HepG2 (cell line): ENCODE data around the gene NFKBIA. TPM values are rescaled to one million over a fixed set of nuclear protein-coding genes. Genes with fewer than 3 reads are reported as not detected.
A peak's percentile ranks its signal among the peaks of the same experiment; 100 is the strongest.

ENCODE experiments used
- CREM ChIP-seq, 2 experiments: sonication (generic) in 1 of 2; formaldehyde crosslinking in 1 of 2; IDR thresholded peaks; 2 replicates each; pipeline versions ENCODE4 v1.4.0 to v1.6.1; 2016 to 2020; ENCODE audit warnings: antibody characterized with exemption in 1 of 2, mild to moderate bottlenecking in 1 of 2, missing genetic modification reagents in 1 of 2
- HNRNPUL1 ChIP-seq: fragments of 200-400 bp; formaldehyde crosslinking; IDR thresholded peaks from 2 replicates; pipeline ENCODE4 v1.6.1; 2017; ENCODE audit warnings: low read depth, mild to moderate bottlenecking, low read length, moderate library complexity
- ISX ChIP-seq: sonication (generic); formaldehyde crosslinking; conservative IDR thresholded peaks from 2 replicates; pipeline ENCODE4 v1.5.0; 2020; ENCODE audit warnings: missing genetic modification reagents
- ZEB1 ChIP-seq: IDR thresholded peaks from 2 replicates; pipeline ENCODE4 v1.6.1; 2012; ENCODE audit warnings: mild to moderate bottlenecking, low read depth, inconsistent platforms; ENCODE audit not compliant: insufficient replicate concordance
- ZNF253 ChIP-seq: sonication (generic); formaldehyde crosslinking; IDR thresholded peaks from 2 replicates; pipeline ENCODE4 v1.8.0; 2022; ENCODE audit warnings: mild to moderate bottlenecking, missing genetic modification reagents, borderline replicate concordance
- ZNF331 ChIP-seq: sonication (generic); formaldehyde crosslinking; IDR thresholded peaks from 2 replicates; pipeline ENCODE4 v1.4.0; 2020; ENCODE audit warnings: missing genetic modification reagents
- ZNF343 ChIP-seq: sonication (generic); formaldehyde crosslinking; IDR thresholded peaks from 2 replicates; pipeline ENCODE4 v1.4.0; 2020; ENCODE audit warnings: mild to moderate bottlenecking, missing genetic modification reagents
- ZSCAN25 ChIP-seq: sonication (generic); formaldehyde crosslinking; IDR thresholded peaks from 2 replicates; pipeline ENCODE4 v1.8.0; 2022; ENCODE audit warnings: mild to moderate bottlenecking, missing genetic modification reagents
- polyA plus RNA-seq, 8 experiments: library from polyadenylated mRNA; depleted of rRNA in 3 of 8; stranded (reverse) in 7 of 8; unstranded in 1 of 8; fragments of >200 nt; fragmentation: Illumina TruSeq in 4 of 8; extraction: Trizol in 4 of 8; gene quantifications; 2 replicates each; pipeline versions ENCODE4 v1.2.1 to v1.2.3, GENCODE V29; 2011 to 2016; ENCODE audit warnings: low read depth in 4 of 8, missing spikeins in 1 of 8, mixed read lengths in 1 of 8; ENCODE audit not compliant: insufficient read depth in 1 of 8
- total RNA-seq, 5 experiments: library from RNA; depleted of rRNA; stranded (reverse); fragments of >200 nt; fragmentation: Illumina TruSeq; extraction: Trizol; gene quantifications; 2 replicates each; pipeline ENCODE4 v1.2.3, GENCODE V29; 2016; ENCODE audit warnings: low read depth in 1 of 5
- TF ChIP-seq, protein P1 (sequence below): sonication (generic); formaldehyde crosslinking; IDR thresholded peaks from 2 replicates; pipeline ENCODE4 v1.4.0; 2020; ENCODE audit warnings: missing genetic modification reagents
- TF ChIP-seq, protein P2 (sequence below): sonication (generic); formaldehyde crosslinking; IDR thresholded peaks from 2 replicates; pipeline ENCODE4 v1.4.0; 2020; ENCODE audit warnings: missing genetic modification reagents
- TF ChIP-seq, protein P3 (sequence below): sonication (generic); formaldehyde crosslinking; IDR thresholded peaks from 2 replicates; pipeline ENCODE4 v1.5.0; 2020; ENCODE audit warnings: mild to moderate bottlenecking, missing genetic modification reagents
- TF ChIP-seq, protein P4 (sequence below): IDR thresholded peaks from 2 replicates; pipeline ENCODE4 v1.6.1; 2016

The NFKBIA gene
- total and polyA plus RNA-seq, 2 of the 13 experiments (the other 11 are each of a cell fraction or from before 2014, with no cell fraction given) = 197 to 319 TPM

DNA sequence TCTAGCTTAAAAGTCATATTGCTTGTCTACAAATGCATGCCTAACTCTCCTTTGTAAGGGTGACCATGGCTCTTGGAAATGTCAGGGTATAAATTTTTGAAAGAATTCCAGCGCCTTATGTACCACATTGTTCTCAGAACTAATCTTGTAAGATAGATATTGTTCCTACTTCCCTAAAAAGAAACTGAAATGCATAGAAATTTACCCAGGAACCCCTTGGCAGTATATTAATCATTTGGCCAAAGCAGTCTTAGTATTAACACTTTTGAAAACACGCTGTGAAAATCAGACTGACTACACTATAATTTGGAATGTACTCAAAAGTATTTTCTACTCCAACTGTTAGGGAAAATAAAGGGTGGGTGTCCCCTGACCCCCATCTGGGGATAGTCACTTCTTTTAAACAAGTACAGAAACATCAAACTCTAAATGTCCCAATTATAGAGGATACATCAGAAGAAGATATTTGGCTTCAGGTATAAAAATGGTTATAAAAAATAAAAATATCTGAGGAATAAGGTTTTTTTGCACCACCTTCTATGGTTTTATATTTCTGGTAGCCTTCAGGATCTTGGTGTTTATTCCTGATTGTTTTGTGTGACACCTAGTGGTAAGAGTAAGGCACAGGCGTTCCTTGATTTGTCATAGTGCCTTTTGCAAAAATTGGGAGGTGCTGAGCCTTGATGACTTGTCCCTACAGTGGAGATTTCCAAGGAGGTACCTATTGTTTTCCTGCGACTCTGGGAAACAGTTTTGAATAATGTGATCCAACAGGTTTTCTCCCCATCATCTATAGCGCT is 2.2 kb upstream of the NFKBIA start (continued):
- peak; percentile 72 for TF ChIP-seq ZNF331 (CRISPR knock-in tag)
- TF ChIP-seq ZNF343 = no peak
- no peak for TF ChIP-seq ZEB1
- TF ChIP-seq, protein P1, sequence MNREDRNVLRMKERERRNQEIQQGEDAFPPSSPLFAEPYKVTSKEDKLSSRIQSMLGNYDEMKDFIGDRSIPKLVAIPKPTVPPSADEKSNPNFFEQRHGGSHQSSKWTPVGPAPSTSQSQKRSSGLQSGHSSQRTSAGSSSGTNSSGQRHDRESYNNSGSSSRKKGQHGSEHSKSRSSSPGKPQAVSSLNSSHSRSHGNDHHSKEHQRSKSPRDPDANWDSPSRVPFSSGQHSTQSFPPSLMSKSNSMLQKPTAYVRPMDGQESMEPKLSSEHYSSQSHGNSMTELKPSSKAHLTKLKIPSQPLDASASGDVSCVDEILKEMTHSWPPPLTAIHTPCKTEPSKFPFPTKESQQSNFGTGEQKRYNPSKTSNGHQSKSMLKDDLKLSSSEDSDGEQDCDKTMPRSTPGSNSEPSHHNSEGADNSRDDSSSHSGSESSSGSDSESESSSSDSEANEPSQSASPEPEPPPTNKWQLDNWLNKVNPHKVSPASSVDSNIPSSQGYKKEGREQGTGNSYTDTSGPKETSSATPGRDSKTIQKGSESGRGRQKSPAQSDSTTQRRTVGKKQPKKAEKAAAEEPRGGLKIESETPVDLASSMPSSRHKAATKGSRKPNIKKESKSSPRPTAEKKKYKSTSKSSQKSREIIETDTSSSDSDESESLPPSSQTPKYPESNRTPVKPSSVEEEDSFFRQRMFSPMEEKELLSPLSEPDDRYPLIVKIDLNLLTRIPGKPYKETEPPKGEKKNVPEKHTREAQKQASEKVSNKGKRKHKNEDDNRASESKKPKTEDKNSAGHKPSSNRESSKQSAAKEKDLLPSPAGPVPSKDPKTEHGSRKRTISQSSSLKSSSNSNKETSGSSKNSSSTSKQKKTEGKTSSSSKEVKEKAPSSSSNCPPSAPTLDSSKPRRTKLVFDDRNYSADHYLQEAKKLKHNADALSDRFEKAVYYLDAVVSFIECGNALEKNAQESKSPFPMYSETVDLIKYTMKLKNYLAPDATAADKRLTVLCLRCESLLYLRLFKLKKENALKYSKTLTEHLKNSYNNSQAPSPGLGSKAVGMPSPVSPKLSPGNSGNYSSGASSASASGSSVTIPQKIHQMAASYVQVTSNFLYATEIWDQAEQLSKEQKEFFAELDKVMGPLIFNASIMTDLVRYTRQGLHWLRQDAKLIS (CRISPR knock-in tag) = no peak; the same call in 1 of the 2 replicates
- TF ChIP-seq, protein P2, sequence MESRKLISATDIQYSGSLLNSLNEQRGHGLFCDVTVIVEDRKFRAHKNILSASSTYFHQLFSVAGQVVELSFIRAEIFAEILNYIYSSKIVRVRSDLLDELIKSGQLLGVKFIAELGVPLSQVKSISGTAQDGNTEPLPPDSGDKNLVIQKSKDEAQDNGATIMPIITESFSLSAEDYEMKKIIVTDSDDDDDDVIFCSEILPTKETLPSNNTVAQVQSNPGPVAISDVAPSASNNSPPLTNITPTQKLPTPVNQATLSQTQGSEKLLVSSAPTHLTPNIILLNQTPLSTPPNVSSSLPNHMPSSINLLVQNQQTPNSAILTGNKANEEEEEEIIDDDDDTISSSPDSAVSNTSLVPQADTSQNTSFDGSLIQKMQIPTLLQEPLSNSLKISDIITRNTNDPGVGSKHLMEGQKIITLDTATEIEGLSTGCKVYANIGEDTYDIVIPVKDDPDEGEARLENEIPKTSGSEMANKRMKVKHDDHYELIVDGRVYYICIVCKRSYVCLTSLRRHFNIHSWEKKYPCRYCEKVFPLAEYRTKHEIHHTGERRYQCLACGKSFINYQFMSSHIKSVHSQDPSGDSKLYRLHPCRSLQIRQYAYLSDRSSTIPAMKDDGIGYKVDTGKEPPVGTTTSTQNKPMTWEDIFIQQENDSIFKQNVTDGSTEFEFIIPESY (CRISPR knock-in tag) = no peak
- TF ChIP-seq CREM (IDR thresholded peaks at IDR 0.05) = no peak; the same call in 1 of the 2 replicates
- TF ChIP-seq CREM (CRISPR knock-in tag; IDR thresholded peaks at IDR 0.05) = no peak
- no peak for TF ChIP-seq ISX (CRISPR knock-in tag)
- no peak for TF ChIP-seq ZSCAN25 (CRISPR knock-in tag)
- TF ChIP-seq, protein P3, sequence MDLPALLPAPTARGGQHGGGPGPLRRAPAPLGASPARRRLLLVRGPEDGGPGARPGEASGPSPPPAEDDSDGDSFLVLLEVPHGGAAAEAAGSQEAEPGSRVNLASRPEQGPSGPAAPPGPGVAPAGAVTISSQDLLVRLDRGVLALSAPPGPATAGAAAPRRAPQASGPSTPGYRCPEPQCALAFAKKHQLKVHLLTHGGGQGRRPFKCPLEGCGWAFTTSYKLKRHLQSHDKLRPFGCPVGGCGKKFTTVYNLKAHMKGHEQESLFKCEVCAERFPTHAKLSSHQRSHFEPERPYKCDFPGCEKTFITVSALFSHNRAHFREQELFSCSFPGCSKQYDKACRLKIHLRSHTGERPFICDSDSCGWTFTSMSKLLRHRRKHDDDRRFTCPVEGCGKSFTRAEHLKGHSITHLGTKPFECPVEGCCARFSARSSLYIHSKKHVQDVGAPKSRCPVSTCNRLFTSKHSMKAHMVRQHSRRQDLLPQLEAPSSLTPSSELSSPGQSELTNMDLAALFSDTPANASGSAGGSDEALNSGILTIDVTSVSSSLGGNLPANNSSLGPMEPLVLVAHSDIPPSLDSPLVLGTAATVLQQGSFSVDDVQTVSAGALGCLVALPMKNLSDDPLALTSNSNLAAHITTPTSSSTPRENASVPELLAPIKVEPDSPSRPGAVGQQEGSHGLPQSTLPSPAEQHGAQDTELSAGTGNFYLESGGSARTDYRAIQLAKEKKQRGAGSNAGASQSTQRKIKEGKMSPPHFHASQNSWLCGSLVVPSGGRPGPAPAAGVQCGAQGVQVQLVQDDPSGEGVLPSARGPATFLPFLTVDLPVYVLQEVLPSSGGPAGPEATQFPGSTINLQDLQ (CRISPR knock-in tag) = no peak
- no peak for TF ChIP-seq ZNF253 (CRISPR knock-in tag)
- TF ChIP-seq, protein P4, sequence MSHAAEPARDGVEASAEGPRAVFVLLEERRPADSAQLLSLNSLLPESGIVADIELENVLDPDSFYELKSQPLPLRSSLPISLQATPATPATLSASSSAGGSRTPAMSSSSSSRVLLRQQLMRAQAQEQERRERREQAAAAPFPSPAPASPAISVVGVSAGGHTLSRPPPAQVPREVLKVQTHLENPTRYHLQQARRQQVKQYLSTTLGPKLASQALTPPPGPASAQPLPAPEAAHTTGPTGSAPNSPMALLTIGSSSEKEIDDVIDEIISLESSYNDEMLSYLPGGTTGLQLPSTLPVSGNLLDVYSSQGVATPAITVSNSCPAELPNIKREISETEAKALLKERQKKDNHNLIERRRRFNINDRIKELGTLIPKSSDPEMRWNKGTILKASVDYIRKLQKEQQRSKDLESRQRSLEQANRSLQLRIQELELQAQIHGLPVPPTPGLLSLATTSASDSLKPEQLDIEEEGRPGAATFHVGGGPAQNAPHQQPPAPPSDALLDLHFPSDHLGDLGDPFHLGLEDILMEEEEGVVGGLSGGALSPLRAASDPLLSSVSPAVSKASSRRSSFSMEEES (CRISPR knock-in tag) = no peak
- TF ChIP-seq HNRNPUL1 = no peak
